HEK293 (cell line): Measurements from ENCODE around the gene AIG1.

Source experiments
- CTCF ChIA-PET: fragments of 350-600 bp; formaldehyde crosslinking; extraction: SDS; loops from one replicate; lab custom pipeline; 2021; ENCODE audit warnings: antibody characterized with exemption; lab: Yijun Ruan, JAX
- POLR2A ChIA-PET: fragments of 300-600 bp; formaldehyde crosslinking; extraction: SDS; loops from one replicate; lab custom pipeline; 2020; ENCODE audit warnings: antibody characterized with exemption, inconsistent platforms; lab: Yijun Ruan, JAX
- H3K27ac ChIP-seq: fragments of 200-500 bp; sonication (Bioruptor generic); 2 replicates; pipeline ENCODE4 v1.5.1; 2014; ENCODE audit warnings: low read depth, low read length, control low read depth, inconsistent platforms; ENCODE audit errors: extremely low read depth
- H3K36me3 ChIP-seq, 2 experiments: fragments of 200-500 bp in 1 of 2; sonication (Bioruptor generic) in 1 of 2; 1 replicate in 1 of 2; 2 replicates in 1 of 2; pipeline ENCODE4 v1.5.1; 2014 to 2017; ENCODE audit warnings: inconsistent platforms in 2 of 2, low read length in 2 of 2; ENCODE audit not compliant: control insufficient read depth in 2 of 2, insufficient read depth in 1 of 2
- H3K4me1 ChIP-seq: fragments of 200-500 bp; sonication (Bioruptor generic); 2 replicates; pipeline ENCODE4 v1.5.1; 2014; ENCODE audit warnings: mild to moderate bottlenecking, low read length, inconsistent platforms; ENCODE audit not compliant: control insufficient read depth, insufficient read depth
- H3K4me3 ChIP-seq: 2 replicates; pipeline ENCODE4 v1.5.1; 2011; ENCODE audit warnings: low read depth, mild to moderate bottlenecking, control low read depth, low read length, moderate library complexity
- H3K9me3 ChIP-seq: fragments of 200-500 bp; sonication (Bioruptor generic); 2 replicates; pipeline ENCODE4 v1.5.1; 2014; ENCODE audit warnings: low read depth, low read length, inconsistent platforms; ENCODE audit not compliant: control insufficient read depth, insufficient read depth
- ELK4 ChIP-seq: IDR thresholded peaks from 2 replicates; pipeline ENCODE4 v1.6.1; 2011; ENCODE audit warnings: mild to moderate bottlenecking, low read depth, low read length, borderline replicate concordance
- KLF10 ChIP-seq: fragments of 450-650 bp; IDR thresholded peaks from 2 replicates; pipeline ENCODE4 v1.5.1; 2018; ENCODE audit warnings: missing biosample characterization, mild to moderate bottlenecking, missing genetic modification characterization
- KLF16 ChIP-seq: fragments of 450-650 bp; formaldehyde crosslinking; IDR thresholded peaks from 2 replicates; pipeline ENCODE4 v1.5.1; 2017; ENCODE audit warnings: missing biosample characterization, missing genetic modification characterization
- KLF7 ChIP-seq: fragments of 450-650 bp; formaldehyde crosslinking; IDR thresholded peaks from 2 replicates; pipeline ENCODE4 v1.5.1; 2016; ENCODE audit warnings: missing biosample characterization, missing genetic modification characterization, borderline replicate concordance
- OSR2 ChIP-seq: fragments of 450-650 bp; formaldehyde crosslinking; IDR thresholded peaks from 2 replicates; pipeline ENCODE4 v1.5.1; 2016; ENCODE audit warnings: missing biosample characterization, missing genetic modification characterization
- SCRT1 ChIP-seq: fragments of 450-650 bp; formaldehyde crosslinking; IDR thresholded peaks from 2 replicates; pipeline ENCODE4 v1.5.1; 2016; ENCODE audit warnings: missing biosample characterization, missing genetic modification characterization, borderline replicate concordance
- YY2 ChIP-seq: fragments of 450-650 bp; formaldehyde crosslinking; IDR thresholded peaks from 2 replicates; pipeline ENCODE4 v1.5.1; 2016; ENCODE audit warnings: missing biosample characterization, missing genetic modification characterization
- ZIC2 ChIP-seq: fragments of 450-650 bp; formaldehyde crosslinking; IDR thresholded peaks from 2 replicates; pipeline ENCODE4 v1.5.1; 2016; ENCODE audit warnings: missing biosample characterization, missing genetic modification characterization
- ZNF266 ChIP-seq: fragments of 450-650 bp; formaldehyde crosslinking; IDR thresholded peaks from 2 replicates; pipeline ENCODE4 v1.5.1; 2016; ENCODE audit warnings: missing biosample characterization, missing genetic modification characterization, low read depth
- ZNF350 ChIP-seq: fragments of 450-650 bp; formaldehyde crosslinking; IDR thresholded peaks from 2 replicates; pipeline ENCODE4 v1.5.0; 2017; ENCODE audit warnings: missing biosample characterization, mild to moderate bottlenecking, missing genetic modification characterization
- ZNF404 ChIP-seq: fragments of 450-650 bp; formaldehyde crosslinking; IDR thresholded peaks from 2 replicates; pipeline ENCODE4 v1.5.1; 2017; ENCODE audit warnings: missing biosample characterization, missing genetic modification characterization
- ZNF449 ChIP-seq: fragments of 450-650 bp; formaldehyde crosslinking; IDR thresholded peaks from 2 replicates; pipeline ENCODE4 v1.5.1; 2017; ENCODE audit warnings: missing biosample characterization, mild to moderate bottlenecking, missing genetic modification characterization, moderate library complexity
- ZNF510 ChIP-seq: fragments of 450-650 bp; formaldehyde crosslinking; IDR thresholded peaks from 2 replicates; pipeline ENCODE4 v1.5.1; 2018; ENCODE audit warnings: mild to moderate bottlenecking, missing genetic modification characterization, missing biosample characterization; ENCODE audit not compliant: insufficient replicate concordance
- ZNF514 ChIP-seq: fragments of 450-650 bp; formaldehyde crosslinking; IDR thresholded peaks from 2 replicates; pipeline ENCODE4 v1.5.1; 2016; ENCODE audit warnings: missing biosample characterization, missing genetic modification characterization
- ZNF518A ChIP-seq: fragments of 450-650 bp; formaldehyde crosslinking; conservative IDR thresholded peaks from 2 replicates; pipeline ENCODE4 v1.5.1; 2016; ENCODE audit warnings: low read depth, missing biosample characterization, missing genetic modification characterization
- ZNF610 ChIP-seq: fragments of 450-650 bp; formaldehyde crosslinking; IDR thresholded peaks from 2 replicates; pipeline ENCODE4 v1.5.1; 2016; ENCODE audit warnings: missing biosample characterization, missing genetic modification characterization, borderline replicate concordance
- ZNF76 ChIP-seq: fragments of 450-650 bp; formaldehyde crosslinking; IDR thresholded peaks from 2 replicates; pipeline ENCODE4; 2016; ENCODE audit warnings: low read depth, missing biosample characterization, missing genetic modification characterization, borderline replicate concordance
- ZNF776 ChIP-seq: fragments of 450-650 bp; formaldehyde crosslinking; IDR thresholded peaks from 2 replicates; pipeline ENCODE4 v1.5.0; 2017; ENCODE audit warnings: missing biosample characterization, missing genetic modification characterization, borderline replicate concordance
- ZNF792 ChIP-seq: fragments of 450-650 bp; formaldehyde crosslinking; IDR thresholded peaks from 2 replicates; pipeline ENCODE4 v1.5.1; 2016; ENCODE audit warnings: missing biosample characterization, missing genetic modification characterization
- ZSCAN16 ChIP-seq: fragments of 450-650 bp; formaldehyde crosslinking; IDR thresholded peaks from 2 replicates; pipeline ENCODE4 v1.5.1; 2016; ENCODE audit warnings: missing biosample characterization, missing genetic modification characterization
- ZSCAN23 ChIP-seq: fragments of 450-650 bp; formaldehyde crosslinking; IDR thresholded peaks from 2 replicates; pipeline ENCODE4 v1.5.1; 2016; ENCODE audit warnings: missing biosample characterization, missing genetic modification characterization
- TF ChIP-seq, protein P1 (sequence below): fragments of 450-650 bp; formaldehyde crosslinking; IDR thresholded peaks from 2 replicates; pipeline ENCODE4 v1.5.1; 2017; ENCODE audit warnings: missing biosample characterization, missing genetic modification characterization
- TF ChIP-seq, protein P2 (sequence below): fragments of 450-650 bp; formaldehyde crosslinking; IDR thresholded peaks from 2 replicates; pipeline ENCODE4 v1.5.1; 2017; ENCODE audit warnings: missing biosample characterization, missing genetic modification characterization
- TF ChIP-seq, protein P3 (sequence below): fragments of 450-650 bp; formaldehyde crosslinking; IDR thresholded peaks from 2 replicates; pipeline ENCODE4 v1.5.1; 2016; ENCODE audit warnings: missing biosample characterization, missing genetic modification characterization, low read depth

The AIG1 gene

GRCh38 chr6:143205131-143205535 is 144.4 kb downstream of the AIG1 start:
- TF ChIP-seq YY2, result no peak
- no peak for TF ChIP-seq KLF7 (tag by site-specific recombination)
- TF ChIP-seq KLF16, result no peak
- TF ChIP-seq ZNF610 (tag by site-specific recombination), result no peak
- TF ChIP-seq ZNF76 (tag by site-specific recombination), result no peak
- TF ChIP-seq ZNF449 (tag by site-specific recombination), result no peak
- no peak for TF ChIP-seq KLF10 (tag by site-specific recombination)
- no peak for TF ChIP-seq ZNF514
- no peak for TF ChIP-seq ZNF792 (tag by site-specific recombination)
- no peak for TF ChIP-seq ZNF776 (tag by site-specific recombination)
- no peak for TF ChIP-seq ZNF266 (tag by site-specific recombination)
- TF ChIP-seq SCRT1 (tag by site-specific recombination), result no peak
- TF ChIP-seq ZNF404, result no peak
- TF ChIP-seq ZIC2 (tag by site-specific recombination), result no peak
- TF ChIP-seq, protein P1, sequence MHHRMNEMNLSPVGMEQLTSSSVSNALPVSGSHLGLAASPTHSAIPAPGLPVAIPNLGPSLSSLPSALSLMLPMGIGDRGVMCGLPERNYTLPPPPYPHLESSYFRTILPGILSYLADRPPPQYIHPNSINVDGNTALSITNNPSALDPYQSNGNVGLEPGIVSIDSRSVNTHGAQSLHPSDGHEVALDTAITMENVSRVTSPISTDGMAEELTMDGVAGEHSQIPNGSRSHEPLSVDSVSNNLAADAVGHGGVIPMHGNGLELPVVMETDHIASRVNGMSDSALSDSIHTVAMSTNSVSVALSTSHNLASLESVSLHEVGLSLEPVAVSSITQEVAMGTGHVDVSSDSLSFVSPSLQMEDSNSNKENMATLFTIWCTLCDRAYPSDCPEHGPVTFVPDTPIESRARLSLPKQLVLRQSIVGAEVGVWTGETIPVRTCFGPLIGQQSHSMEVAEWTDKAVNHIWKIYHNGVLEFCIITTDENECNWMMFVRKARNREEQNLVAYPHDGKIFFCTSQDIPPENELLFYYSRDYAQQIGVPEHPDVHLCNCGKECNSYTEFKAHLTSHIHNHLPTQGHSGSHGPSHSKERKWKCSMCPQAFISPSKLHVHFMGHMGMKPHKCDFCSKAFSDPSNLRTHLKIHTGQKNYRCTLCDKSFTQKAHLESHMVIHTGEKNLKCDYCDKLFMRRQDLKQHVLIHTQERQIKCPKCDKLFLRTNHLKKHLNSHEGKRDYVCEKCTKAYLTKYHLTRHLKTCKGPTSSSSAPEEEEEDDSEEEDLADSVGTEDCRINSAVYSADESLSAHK (tag by site-specific recombination), result no peak
- TF ChIP-seq ZNF350, result no peak
- no peak for TF ChIP-seq OSR2 (tag by site-specific recombination)
- TF ChIP-seq, protein P2, sequence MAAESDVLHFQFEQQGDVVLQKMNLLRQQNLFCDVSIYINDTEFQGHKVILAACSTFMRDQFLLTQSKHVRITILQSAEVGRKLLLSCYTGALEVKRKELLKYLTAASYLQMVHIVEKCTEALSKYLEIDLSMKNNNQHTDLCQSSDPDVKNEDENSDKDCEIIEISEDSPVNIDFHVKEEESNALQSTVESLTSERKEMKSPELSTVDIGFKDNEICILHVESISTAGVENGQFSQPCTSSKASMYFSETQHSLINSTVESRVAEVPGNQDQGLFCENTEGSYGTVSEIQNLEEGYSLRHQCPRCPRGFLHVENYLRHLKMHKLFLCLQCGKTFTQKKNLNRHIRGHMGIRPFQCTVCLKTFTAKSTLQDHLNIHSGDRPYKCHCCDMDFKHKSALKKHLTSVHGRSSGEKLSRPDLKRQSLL (tag by site-specific recombination), result no peak
- TF ChIP-seq ELK4, result no peak
- TF ChIP-seq ZSCAN23 (tag by site-specific recombination), result no peak
- TF ChIP-seq, all 188 proteins: peak for 0
- H3K9me3 ChIP-seq, result no peaks in the 10 kb centered on the region
- ChIA-PET POLR2A (no interaction called here), CTCF (interaction anchor here (1.0 kb wide), 1 partner anchor 639 kb away, joined by 3 read pairs; no protein-coding TSS in a partner anchor)
- no peaks in the 10 kb centered on the region for H3K36me3 ChIP-seq
- no peaks in the 10 kb centered on the region for H3K4me1 ChIP-seq
- no peak overlapping the region for H3K4me3 ChIP-seq
- H3K27ac ChIP-seq, result no peak overlapping the region

GRCh38 chr6:143205585-143205984 is 144.9 kb downstream of the AIG1 start:
- no peaks in the 10 kb centered on the region for H3K4me1 ChIP-seq
- ChIA-PET CTCF (interaction anchor here (1.0 kb wide), 1 partner anchor 639 kb away, joined by 3 read pairs; no protein-coding TSS in a partner anchor), POLR2A (no interaction called here)
- H3K9me3 ChIP-seq, result no peaks in the 10 kb centered on the region
- H3K36me3 ChIP-seq, result no peaks in the 10 kb centered on the region
- H3K4me3 ChIP-seq, result no peak overlapping the region
- H3K27ac ChIP-seq, result no peak overlapping the region
- TF ChIP-seq ZNF518A (tag by site-specific recombination) (no peak), ZNF510 (tag by site-specific recombination) (no peak), ZSCAN16 (no peak)
- TF ChIP-seq, protein P3, sequence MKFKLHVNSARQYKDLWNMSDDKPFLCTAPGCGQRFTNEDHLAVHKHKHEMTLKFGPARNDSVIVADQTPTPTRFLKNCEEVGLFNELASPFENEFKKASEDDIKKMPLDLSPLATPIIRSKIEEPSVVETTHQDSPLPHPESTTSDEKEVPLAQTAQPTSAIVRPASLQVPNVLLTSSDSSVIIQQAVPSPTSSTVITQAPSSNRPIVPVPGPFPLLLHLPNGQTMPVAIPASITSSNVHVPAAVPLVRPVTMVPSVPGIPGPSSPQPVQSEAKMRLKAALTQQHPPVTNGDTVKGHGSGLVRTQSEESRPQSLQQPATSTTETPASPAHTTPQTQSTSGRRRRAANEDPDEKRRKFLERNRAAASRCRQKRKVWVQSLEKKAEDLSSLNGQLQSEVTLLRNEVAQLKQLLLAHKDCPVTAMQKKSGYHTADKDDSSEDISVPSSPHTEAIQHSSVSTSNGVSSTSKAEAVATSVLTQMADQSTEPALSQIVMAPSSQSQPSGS (tag by site-specific recombination), result no peak
